Lung microvascular endothelial cell (primary cell): ENCODE data around the gene RELN. TPM values are rescaled to one million over a fixed set of nuclear protein-coding genes. Genes with fewer than 3 reads are reported as not detected.
"Not testable (repeated sequence)": the region's sequence is repeated elsewhere in the genome, so short reads cannot be mapped to it uniquely, and the experiment has no call there.

Source experiments
- DNase-seq, 2 donors: peaks; one replicate each; pipeline versions ENCODE4 v3.0.0 to v3.0.0-alpha.2; 2010; ENCODE audit warnings: low read depth in 2 of 2
- total RNA-seq: library from RNA; depleted of rRNA; stranded (reverse); fragments of >200 nt; gene quantifications from 2 replicates; pipeline ENCODE4 v1.2.1, GENCODE V29; 2014

Gene RELN
- total RNA-seq, 1 donor from 2014 or later, result 1,451 TPM

DNA sequence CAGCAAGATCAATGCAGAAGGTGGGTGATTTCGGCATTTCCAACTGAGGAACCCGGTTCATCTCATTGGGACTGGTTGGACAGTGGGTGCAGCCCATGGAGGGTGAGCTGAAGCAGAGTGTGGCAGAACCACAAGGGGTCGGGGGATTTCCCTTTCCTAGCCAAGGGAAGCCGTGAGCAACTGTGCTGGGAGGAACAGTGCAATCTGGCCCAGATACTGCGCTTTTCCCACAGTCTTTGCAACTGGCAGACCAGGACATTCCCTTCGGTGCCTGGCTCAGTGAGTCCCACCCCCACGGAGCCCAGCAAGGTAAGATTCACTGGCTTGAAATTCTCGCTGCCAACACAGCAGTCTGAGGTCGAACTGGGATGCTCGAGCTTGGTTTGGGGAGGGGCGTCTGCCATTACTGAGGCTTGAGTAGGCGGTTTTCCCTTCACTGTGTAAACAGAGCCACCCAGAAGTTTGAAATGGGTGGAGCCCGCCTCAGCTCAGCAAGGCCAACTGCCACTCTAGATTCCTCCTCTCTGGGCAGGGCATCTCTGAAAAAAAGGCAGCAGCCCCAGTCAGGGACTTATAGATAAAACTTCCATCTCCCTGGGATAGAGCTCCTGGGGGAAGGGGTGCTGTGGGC lies 484.8 kb downstream of the RELN start:
- DNase-seq, result no peak

DNA sequence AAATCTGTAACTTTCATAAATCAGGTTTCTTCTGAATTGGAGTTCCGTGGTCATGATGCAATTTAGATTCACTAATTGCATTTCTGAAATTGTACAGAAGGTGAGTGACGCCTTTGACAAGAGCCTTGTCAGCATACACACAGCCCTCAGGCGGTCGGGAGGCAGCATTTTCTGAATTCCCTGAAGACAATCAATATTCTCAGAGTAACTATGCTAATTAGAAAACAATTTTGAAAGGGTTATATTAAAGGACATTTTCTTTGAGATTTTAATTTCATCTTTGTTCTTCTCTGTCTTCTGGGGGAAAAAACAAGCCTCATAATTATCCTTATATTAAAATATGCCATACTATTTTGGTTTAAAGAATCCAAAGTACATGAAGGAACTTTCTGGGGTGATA lies 488.3 kb downstream of the RELN start:
- no peak for DNase-seq

DNA sequence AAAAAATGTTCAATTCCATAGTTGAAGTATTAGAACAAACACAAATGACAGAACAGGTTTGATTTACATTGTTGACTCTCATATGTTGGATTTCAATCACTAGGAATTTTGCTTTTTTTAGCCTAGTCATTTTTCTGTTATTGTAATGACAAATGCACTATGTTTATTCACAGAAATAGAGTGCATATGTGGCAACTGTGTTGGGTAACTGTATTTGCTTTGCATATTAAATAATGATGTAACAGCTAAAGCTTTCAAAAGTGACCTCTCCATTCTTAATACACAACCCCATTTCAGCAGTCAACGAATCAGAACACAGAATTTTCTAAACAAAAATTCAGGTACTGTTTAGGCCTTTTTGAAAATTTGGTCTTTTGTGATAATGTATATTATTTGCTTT lies 489.5 kb downstream of the RELN start:
- DNase-seq, result no peak

DNA sequence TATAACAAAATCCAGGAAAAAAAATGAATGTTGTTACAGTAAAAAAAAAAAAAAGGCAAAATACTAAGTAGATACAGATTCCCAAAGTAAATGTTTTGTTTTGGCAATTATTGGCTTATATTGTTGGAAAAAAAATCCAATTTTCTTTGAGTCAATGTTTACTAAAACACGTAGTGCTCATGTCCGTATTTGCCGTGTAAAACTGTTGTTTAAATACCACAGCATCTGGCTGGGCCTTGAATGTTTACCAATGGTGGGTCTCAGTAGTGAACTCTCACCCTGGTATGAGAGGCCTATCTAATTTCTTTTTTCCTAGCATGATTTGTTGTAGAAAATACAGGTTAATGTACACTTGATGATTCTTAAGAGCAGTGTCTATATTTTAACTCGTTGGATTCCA lies 502.0 kb downstream of the RELN start:
- DNase-seq, result no peak

DNA sequence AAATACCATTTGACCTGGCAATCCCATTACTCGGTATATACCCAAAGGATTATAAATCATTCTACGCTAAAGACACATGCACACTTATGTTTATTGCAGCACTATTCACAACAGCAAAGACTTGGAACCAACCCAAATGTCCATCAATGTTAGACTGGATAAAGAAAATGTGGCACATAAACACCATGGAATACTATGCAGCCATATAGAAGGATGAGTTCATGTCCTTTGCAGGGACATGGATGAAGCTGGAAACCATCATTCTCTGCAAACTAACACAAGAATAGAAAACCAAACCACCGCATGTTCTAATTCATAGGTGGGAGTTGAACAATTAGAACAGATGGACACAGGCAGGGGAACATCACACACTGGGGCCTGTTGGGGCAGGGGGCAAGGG lies 502.6 kb downstream of the RELN start:
- DNase-seq, result not testable (repeated sequence)

DNA sequence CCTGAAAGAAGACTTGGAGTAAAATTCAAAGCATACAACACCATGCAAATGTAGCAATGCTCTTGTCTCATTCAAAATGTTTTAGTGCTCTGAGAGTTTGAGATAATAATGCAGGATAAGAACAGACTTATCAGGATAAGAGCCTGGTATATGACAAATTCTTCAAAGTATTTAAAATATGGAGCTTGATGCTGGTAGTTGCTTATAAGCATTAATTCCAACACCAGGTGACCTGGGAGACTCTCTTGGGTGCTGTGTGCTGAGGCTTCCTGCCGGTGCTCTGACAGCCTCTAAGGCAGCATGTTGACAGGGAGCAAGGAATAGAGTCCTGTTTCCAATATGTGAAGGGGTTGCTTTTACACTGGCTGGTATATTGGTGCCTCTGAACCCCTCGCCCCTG lies 508.7 kb downstream of the RELN start:
- DNase-seq, result no peak

DNA sequence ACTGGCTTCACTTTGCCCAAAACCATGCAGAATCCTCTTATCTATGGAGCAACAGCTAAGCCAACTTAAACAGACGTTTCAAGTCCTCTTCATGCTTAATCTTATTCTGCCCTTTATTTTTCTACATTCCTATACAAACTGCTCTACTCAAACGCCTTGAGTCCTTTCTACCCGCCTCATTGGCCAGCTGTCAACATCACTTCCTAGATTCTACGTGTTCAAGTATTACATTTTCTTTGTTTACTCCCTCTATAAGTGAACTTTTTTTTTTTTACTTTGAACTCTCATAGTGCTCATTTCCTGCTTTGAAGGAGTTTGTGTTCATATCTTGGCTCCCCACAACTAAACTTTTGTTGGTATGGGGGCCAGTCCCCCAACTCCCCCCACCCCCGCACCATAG lies 514.5 kb downstream of the RELN start:
- DNase-seq, result no peak

DNA sequence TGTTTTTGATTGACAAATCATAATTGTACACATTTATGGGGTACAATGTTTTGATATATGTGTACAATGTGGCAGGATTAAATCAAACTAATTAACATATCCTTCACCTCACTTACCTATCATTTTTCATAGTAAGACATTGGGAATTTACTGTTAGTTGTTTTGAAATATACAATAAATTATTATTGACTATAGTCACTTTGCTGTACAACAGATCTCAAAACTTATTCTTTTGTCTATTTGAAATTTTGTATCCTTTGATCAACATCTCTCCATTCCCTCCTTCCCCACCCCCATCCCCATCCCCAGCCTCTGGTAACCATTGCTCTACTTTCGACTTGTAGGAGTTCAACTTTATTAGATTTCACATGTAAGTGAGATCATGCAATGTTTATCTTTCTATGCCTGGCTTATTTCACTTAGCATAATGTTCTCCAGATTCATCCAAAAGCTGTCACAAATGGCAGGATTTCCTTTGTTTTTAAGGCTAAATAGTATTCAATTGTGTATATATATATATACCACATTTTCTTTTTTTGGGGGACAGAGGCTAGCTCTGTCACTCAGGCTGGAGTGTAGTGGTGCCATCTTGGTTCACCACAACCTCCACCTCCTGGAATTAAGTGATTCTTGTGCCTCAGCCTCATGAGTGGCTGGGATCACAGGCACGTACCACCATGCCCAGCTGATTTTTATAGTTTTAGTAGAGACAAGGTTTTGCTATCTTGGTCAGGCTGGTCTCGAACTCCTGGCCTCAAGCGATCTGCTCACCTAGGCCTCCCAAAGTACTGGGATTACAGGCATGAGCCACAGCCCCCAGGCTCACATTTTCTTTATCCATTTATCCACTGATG lies 520.1 kb downstream of the RELN start:
- DNase-seq, result no peak

DNA sequence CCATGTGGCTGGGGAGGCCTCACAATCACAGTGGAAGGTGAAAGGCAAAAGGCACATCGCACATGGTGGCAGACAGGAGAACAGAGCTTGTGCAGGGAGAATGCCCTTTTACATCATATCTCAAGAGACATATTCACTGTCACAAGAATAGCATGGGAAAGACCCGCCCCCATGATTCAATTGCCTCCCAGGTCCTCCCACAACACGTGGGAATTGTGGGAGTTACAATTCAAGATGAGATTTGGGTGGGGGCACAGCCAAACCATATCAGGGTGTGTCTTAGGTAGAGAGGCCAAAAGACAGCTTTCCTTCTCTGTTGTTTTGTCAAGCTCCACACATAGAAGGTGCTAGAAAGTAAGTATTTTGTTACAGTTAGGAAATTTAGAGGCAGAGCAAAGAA lies 522.6 kb downstream of the RELN start:
- no peak for DNase-seq

DNA sequence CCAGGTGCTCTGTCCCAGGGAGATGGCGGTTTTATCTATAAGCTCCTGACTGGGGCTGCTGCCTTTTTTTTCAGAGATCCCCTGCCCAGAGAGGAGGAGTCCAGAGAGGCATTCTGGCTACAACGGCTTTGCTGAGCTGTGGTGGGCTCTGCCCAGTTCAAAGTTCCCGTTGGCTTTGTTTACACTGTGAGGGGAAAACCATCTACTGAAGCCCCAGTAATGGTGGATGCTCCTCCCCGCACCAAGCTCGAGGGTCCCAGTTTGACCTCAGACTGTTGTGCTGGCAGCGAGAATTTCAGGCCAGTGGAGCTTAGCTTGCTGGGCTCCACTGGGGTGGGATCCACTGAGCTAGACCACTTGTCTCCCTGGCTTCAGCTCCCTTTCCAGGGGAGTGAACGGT lies 527.1 kb downstream of the RELN start:
- DNase-seq, result no peak

DNA sequence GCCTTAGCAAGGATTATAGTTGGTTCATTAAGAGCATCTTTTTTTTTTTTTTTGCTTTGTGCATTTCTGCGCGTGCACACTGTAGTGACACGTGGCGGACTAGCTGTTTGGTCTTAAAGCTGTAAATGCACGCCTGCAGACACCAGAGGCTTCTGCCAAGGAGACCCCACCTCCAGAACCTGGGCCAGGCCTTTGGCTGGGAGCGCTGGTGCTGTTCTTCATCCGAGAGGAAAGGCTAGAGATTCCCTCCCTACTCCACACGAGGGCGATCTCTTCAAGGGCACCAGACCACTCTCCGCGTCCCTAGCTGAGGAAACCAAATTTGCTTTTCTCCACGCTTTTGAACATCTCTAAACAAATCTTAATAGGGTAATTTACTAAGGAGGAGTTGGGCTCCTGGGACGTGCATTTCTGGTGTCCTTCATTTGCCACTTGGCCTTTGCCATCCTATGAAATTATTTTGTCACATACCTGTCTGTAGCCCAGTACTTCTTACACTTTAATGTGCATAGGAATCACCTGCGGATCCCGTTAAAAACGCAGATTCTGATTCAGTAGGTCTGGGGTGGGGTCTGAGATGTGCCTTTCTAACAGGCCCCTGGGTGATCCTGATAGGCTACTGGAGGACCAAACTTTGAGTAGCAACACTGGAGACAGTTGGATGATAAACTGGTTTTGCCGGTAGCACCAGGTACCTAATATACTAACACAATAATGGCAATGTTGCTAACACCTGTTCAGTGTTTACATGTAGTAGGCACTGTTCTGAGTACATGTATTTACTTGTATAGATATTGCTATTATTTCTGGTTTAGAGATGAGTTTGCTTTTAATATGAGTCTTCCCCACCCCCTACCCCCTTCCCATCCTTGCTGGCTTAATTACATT lies 542.1 kb downstream of the RELN start:
- DNase-seq, result peak; percentile 48 to 72

DNA sequence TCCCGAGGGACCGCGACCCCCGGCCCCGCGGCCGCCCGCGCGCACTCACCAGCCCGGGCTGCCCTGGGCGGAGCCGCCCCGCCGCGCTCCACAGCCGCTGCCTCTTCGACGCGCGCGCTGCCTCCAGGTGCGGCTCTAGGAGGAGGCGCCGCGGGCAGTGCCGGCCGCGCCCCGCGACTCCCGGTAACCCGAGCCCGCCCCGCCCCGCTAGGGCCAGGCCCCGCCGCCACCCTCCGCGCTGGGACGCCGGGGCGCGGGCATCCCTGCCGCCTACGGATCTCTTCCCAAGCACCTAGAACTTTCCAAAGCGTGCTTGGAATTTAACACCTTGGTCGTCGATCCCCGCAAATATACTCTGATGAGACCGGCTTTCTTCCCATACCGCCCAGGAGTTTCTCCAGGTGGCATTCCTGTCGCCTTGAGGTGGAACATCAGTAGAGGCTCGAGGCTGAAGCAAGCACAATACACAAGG lies 543.4 kb downstream of the RELN start, which contains the start of gene SLC26A5:
Gene SLC26A5, minus strand, starts transcription at position 159 of the 472 bp plus-strand sequence. CDS start 24,693 bp downstream, outside the sequence.
- DNase-seq, result no peak

DNA sequence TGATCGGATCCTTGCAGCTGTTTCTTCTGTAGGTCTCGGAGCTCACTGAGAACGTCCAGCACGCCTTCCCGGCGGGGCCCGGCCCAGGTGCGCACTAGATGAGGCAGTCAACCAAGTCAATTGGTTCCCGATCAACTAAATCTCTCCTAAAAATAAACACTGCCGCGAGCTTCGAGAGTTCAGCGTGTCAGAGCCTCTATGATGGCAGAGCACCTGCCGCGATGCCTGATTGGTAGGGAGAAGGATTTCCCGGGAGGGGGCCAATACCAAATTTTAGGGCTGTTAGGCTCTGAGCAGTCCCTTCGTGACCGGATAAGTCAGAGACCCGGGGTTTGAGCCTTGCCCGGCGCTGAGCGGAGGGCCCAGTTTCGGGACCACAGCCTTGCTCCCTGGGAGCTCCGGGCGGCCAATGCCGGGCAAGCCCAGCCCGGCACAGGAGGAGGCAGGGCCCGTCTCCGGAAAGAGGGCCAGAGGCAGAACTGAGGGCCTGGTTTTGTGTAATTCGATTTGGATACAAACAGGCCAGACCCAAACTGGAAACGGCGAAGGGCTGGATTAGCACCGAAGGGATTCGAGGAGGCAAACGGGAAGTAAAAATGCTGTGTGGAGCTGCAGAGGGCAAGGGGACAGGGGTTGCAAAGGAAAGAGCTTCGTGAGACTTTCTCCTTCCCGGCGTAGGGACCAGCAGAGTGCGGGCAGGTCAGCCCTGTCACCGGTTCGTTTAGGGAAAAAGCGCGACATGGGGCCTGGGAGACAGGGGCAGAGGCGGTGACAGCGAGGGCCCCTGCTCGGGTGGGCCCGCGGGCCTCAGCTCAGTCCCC lies 544.0 kb downstream of the RELN start:
- DNase-seq, result peak in 1 of 2 donors; percentile 8

DNA sequence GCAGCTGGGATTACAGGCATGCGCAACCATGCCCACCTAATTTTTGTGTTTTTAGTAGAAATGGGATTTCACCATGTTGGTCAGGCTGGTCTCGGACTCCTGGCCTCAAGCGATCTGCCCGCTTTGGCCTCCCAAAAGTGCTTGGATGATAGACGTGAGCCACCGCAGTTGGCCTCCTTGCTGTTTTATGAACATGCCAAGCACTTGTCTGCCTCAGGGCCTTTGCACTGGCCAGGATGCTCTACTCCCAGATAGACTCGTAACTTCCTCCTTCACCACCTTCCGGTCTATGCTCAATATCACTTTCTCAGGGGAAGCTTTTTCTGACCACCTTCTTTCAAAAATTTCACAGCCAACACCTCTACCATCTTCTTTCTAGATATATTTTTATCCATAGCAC lies 549.8 kb downstream of the RELN start:
- DNase-seq, result no peak

DNA sequence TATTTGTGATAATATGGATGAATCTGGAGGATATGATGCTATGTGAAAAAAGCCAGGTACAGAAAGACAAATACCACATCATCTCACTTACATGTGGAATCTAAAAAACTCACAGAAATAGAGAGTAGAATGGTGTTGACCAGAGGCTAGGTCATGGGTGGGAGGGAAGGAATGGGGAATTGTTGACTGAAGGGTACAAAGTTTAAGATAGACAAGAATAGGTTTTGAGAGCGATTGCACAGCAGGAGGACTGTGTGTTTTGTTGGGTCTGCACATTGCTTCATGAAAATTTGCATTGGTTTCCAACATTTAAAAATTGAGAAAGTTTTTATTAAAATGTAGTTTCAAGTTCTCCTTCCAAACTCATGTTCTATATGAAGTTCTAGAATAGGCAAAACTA lies 551.8 kb downstream of the RELN start:
- no peak for DNase-seq

DNA sequence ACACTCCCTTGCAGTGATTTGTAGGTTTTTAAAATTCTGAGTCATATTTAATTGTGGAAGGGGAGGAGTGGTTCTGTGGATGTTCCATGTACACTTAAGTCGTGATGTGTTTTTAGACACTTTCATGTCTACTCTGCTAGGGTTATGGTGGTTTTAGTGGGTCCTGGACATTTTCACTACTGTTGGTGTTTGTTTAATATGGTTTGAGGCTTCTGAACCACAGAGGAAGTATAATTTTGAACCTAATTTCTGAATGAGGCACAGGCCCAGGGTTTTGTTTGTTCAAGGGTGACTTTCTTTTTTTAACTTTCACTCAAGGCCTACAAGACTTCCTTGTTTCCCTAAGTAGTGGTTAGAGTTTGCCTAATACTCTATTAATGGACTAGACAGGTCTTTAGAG lies 556.7 kb downstream of the RELN start:
- no peak for DNase-seq

DNA sequence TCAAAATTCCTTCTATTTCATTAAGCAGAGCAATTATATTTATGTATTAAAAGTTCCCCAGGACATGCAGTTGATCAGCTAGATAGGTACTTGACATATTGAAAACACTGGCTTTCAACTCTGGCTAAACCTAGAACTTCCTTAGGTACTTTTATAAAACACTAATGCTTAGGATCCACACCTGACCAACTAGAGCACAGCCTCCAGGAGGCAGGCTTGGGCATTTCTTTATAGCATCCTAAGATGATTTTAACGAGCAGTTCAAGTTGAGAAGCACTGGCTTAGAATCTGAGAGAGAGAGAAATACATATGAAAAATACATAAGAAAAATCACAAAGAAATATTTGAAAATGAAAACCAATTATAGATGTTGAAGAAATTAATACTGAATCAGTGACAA lies 564.3 kb downstream of the RELN start:
- DNase-seq, result no peak

DNA sequence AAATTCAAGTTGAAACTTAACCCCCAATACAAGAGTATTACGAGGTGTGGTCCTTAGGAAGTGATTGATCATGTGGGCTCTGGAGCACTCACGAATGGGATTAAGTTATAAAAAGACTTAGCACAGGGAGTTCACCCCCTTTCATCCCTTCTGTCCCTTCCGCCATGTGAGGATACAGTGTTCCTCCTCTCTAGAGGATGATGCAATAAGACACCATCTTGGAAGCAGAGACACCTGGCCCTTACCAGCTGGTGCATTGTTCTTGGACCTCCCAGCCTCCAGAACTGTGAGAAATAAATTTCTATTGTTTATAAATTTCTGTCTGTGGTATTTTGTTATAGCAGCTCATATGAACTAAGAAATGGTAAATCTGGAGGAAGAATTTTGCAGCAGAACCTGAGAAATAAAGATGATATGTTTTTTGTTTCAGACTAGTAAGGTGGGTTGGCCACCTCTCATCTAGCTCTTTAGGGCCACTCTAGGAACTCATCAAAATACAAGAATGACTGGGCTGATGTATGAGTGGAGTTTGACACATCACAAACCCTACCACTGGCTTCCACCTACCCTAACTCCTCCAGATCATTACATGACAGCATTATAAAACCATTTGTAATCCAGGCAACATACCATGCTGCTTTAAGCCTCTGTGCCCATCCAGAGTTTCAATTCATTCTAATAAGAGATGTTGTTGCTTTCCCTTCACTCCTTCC lies 565.8 kb downstream of the RELN start:
- no peak for DNase-seq
